Progenitor cell of endocrine pancreas (in vitro differentiated cells): ENCODE data around the gene VPS13C. TPM values are rescaled to one million over a fixed set of nuclear protein-coding genes. Genes with fewer than 3 reads are reported as not detected.

ENCODE experiments used
- DNase-seq: peaks from one replicate; pipeline ENCODE4 v3.0.0; 2021; ENCODE audit warnings: low spot score; ENCODE audit not compliant: unreplicated experiment
- H3K27ac Mint-ChIP-seq: 2 replicates; pipeline ENCODE4 v1.8.0; 2021; ENCODE audit warnings: mild to moderate bottlenecking, moderate library complexity, mixed read lengths
- H3K27me3 Mint-ChIP-seq: 2 replicates; pipeline ENCODE4 v1.8.0; 2021; ENCODE audit warnings: mixed read lengths
- H3K36me3 Mint-ChIP-seq: 2 replicates; pipeline ENCODE4 v1.8.0; 2022; ENCODE audit warnings: mixed read lengths; ENCODE audit not compliant: insufficient read depth
- H3K4me1 Mint-ChIP-seq: 2 replicates; pipeline ENCODE4 v1.8.0; 2021; ENCODE audit warnings: low read depth, mixed read lengths
- H3K4me3 Mint-ChIP-seq: 2 replicates; pipeline ENCODE4 v1.8.0; 2021; ENCODE audit warnings: low read depth, mild to moderate bottlenecking, moderate library complexity, mixed read lengths
- H3K9me3 Mint-ChIP-seq: 2 replicates; pipeline ENCODE4 v1.8.0; 2021; ENCODE audit warnings: low read depth, mixed read lengths
- total RNA-seq: library from RNA; stranded (reverse); gene quantifications from 2 replicates; pipeline ENCODE4 v1.2.1, GENCODE V29; 2021
- TF ChIP-seq, protein P1 (sequence below): fragments of 200-600 bp; sonication (generic); IDR thresholded peaks from one replicate; pipeline ENCODE4 v1.5.0; 2021; ENCODE audit warnings: antibody characterized with exemption, mild to moderate bottlenecking; ENCODE audit not compliant: unreplicated experiment

Gene VPS13C
- total RNA-seq, 1 donor from 2014 or later: 47.7 TPM

DNA sequence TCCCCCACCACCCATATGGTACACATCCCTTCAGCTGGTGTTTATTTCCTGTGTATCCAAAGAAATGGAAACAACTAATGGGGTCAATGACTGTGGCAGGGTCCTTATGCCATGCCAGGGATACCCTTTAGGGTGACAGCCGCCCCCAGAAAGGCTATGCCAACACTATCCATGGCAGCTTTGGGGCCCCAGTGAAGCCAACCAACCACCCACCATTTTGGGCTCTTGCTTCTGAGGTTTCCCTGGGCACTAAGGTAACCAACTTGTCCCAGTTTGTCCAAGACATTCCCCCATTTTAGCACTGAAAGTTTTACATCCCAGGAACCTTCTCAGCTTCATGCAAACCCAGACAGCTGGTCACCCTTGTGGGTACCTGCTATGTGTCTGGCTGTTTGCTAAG, 233.1 kb downstream of the VPS13C start:
- Mint-ChIP-seq H3K4me3 (no peak overlapping the region), H3K27ac (no peak overlapping the region)
- TF ChIP-seq, protein P1, sequence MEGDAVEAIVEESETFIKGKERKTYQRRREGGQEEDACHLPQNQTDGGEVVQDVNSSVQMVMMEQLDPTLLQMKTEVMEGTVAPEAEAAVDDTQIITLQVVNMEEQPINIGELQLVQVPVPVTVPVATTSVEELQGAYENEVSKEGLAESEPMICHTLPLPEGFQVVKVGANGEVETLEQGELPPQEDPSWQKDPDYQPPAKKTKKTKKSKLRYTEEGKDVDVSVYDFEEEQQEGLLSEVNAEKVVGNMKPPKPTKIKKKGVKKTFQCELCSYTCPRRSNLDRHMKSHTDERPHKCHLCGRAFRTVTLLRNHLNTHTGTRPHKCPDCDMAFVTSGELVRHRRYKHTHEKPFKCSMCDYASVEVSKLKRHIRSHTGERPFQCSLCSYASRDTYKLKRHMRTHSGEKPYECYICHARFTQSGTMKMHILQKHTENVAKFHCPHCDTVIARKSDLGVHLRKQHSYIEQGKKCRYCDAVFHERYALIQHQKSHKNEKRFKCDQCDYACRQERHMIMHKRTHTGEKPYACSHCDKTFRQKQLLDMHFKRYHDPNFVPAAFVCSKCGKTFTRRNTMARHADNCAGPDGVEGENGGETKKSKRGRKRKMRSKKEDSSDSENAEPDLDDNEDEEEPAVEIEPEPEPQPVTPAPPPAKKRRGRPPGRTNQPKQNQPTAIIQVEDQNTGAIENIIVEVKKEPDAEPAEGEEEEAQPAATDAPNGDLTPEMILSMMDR: no peak

DNA sequence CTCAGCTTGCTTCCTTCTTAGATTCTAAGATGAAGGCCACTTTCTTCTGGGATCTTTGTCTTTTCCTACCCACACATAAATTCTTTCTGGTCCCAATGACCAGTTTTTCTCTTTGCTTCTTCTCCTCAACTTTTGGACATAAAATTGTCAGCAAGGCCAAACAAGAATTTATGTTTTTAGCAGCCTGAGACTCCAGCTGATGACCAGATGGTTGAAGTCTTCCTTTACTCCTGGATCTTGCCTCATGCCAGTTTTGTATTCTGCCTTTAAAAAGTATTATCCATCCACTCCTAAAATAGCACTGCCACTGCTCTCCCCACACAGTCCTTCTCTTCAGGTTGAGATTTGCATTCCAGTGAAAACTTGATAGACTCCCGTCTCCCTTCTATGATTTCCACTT, 236.0 kb downstream of the VPS13C start:
- Mint-ChIP-seq H3K36me3 (no peaks in the 10 kb centered on the region), H3K27me3 (peaks cover 18% of the 10 kb centered on the region), H3K27ac (no peak overlapping the region), H3K4me1 (no peaks in the 10 kb centered on the region), H3K4me3 (no peak overlapping the region), H3K9me3 (no peaks in the 10 kb centered on the region)
- TF ChIP-seq, protein P1: no peak
- no peak for DNase-seq

More for the DNA sequence above, 233.1 kb downstream of the VPS13C start:
- no peak for DNase-seq
- H3K4me1 Mint-ChIP-seq: peaks cover 2% of the 10 kb centered on the region
- H3K27me3 Mint-ChIP-seq: peaks cover 10% of the 10 kb centered on the region
- H3K9me3 Mint-ChIP-seq: no peaks in the 10 kb centered on the region
- no peaks in the 10 kb centered on the region for H3K36me3 Mint-ChIP-seq

DNA sequence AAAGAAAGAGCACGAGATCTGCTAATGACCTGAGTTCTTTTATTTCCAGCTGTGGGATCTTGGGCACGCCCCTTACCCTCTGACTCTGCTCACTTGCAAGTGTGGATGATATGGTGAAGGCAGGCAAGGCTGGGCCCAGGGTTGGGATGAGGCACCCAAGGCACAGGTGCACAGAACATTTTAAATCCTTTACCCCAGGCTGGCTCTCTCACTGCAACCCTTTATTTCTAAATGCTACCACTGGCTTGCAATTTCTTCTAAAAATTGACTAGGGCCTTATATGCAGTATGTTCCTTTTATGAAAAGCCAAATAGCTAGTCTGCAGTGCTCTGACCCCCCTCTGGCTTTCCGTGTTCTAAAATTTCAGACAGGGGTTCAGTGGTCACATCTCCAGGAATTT, 237.7 kb downstream of the VPS13C start:
- Mint-ChIP-seq H3K36me3 (no peaks in the 10 kb centered on the region), H3K9me3 (no peaks in the 10 kb centered on the region), H3K4me1 (no peaks in the 10 kb centered on the region), H3K4me3 (no peak overlapping the region), H3K27ac (no peak overlapping the region), H3K27me3 (peaks cover 19% of the 10 kb centered on the region)
- TF ChIP-seq, protein P1: no peak
- DNase-seq: no peak

DNA sequence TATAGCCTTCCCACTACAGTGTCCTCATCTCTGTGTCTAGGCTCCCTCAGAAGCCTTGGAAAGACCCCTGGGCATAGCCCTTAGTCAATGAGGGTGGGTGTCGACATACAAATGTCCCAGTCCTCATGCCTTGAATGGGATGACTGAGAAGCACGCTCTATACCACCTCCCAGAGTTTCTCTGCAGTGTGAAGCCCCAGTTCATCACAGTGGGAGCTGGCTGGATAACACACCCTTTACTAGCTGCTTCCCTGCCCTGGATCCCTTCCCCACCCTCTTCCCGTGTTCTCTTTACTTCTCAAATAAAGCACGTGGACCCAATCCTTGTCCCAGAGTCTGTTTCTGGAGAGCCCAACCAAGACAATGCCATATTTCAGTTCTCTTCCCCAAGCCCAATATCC, 239.3 kb downstream of the VPS13C start:
- DNase-seq: no peak
- TF ChIP-seq, protein P1: no peak
- Mint-ChIP-seq H3K4me1 (no peaks in the 10 kb centered on the region), H3K9me3 (no peaks in the 10 kb centered on the region), H3K4me3 (no peak overlapping the region), H3K36me3 (no peaks in the 10 kb centered on the region), H3K27ac (no peak overlapping the region), H3K27me3 (peaks cover 20% of the 10 kb centered on the region)

DNA sequence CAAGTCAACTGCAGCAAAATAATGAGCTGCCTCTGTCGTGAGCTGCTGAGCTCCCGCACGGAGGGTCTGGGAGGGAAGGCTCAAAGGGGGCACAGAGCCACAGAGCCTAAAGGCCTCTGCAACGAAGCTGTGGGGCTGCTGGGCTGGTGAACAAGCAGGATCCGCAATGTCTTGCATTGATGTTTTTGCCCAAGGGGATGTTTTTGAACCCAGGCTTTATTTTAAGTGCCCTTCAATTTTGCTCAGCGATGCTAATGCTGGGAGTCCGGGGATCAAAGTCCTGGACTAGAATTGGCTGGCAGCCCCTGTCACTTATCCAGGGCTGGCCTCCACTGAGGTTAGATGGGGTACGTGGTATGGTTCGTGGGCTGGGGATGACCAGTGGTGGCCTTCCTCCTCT, 240.0 kb downstream of the VPS13C start:
- DNase-seq: no peak
- no peaks in the 10 kb centered on the region for H3K36me3 Mint-ChIP-seq
- peaks cover 20% of the 10 kb centered on the region for H3K27me3 Mint-ChIP-seq
- TF ChIP-seq, protein P1: no peak
- no peaks in the 10 kb centered on the region for H3K4me1 Mint-ChIP-seq
- no peak overlapping the region for H3K27ac Mint-ChIP-seq
- H3K9me3 Mint-ChIP-seq: no peaks in the 10 kb centered on the region
- H3K4me3 Mint-ChIP-seq: no peak overlapping the region
